ENCODE measurements around the gene SFRP5.

Gene SFRP5

GRCh38 chr10:97765201-97765600 lies 6.6 kb downstream of the SFRP5 start:
- no peaks in the 10 kb centered on the region for H3K4me1 ChIP-seq (ENCODE audit: insufficient read depth, low read length, severe bottlenecking)
- no peak overlapping the region for H3K9ac ChIP-seq (ENCODE audit: low read length)
- no peaks in the 10 kb centered on the region for H4K20me1 ChIP-seq (ENCODE audit: insufficient read depth, low read length)
- H3K4me2 ChIP-seq (ENCODE audit: low read length) = no peak overlapping the region
- H3K36me3 ChIP-seq (ENCODE audit: insufficient read depth, low read length) = peaks cover under 1% of the 10 kb centered on the region; the same call in 1 of the 2 replicates
- no peaks in the 10 kb centered on the region for H3K27me3 ChIP-seq (ENCODE audit: insufficient read depth, low read length)
- TF ChIP-seq CTCF (IDR thresholded peaks at IDR 0.05; ENCODE audit: low read length) (no peak), EZH2 (IDR thresholded peaks at IDR 0.05; ENCODE audit: borderline replicate concordance, low read length) (no peak)
- H3F3A ChIP-seq (ENCODE audit: insufficient read depth, low read length) = no peaks in the 10 kb centered on the region
- no peak overlapping the region for H2AFZ ChIP-seq (ENCODE audit: low read length)
- no peaks in the 10 kb centered on the region for H3K9me3 ChIP-seq (ENCODE audit: low read length)
- H3K79me2 ChIP-seq (ENCODE audit: insufficient read depth, low read length) = no peaks in the 10 kb centered on the region
- H3K9me2 ChIP-seq (ENCODE audit: low read depth, low read length) = no peaks in the 10 kb centered on the region
- no peak overlapping the region for H3K4me3 ChIP-seq (ENCODE audit: low read depth, low read length, poor library complexity, severe bottlenecking)
- H3K27ac ChIP-seq (ENCODE audit: low read depth, low read length, poor library complexity, severe bottlenecking) = no peak overlapping the region

GRCh38 chr10:97764519-97764931 lies 7.3 kb downstream of the SFRP5 start:
- Histone ChIP-seq H3K27me3 (ENCODE audit: insufficient read depth, low read length) (no peaks in the 10 kb centered on the region), H3K9me3 (ENCODE audit: low read length) (no peaks in the 10 kb centered on the region), H3K4me1 (ENCODE audit: insufficient read depth, low read length, severe bottlenecking) (no peaks in the 10 kb centered on the region), H2AFZ (ENCODE audit: low read length) (no peak overlapping the region), H3K9me2 (ENCODE audit: low read depth, low read length) (no peaks in the 10 kb centered on the region), H3K79me2 (ENCODE audit: insufficient read depth, low read length) (no peaks in the 10 kb centered on the region), H3K27ac (ENCODE audit: low read depth, low read length, poor library complexity, severe bottlenecking) (no peak overlapping the region), H3K4me2 (ENCODE audit: low read length) (no peak overlapping the region), H3K4me3 (ENCODE audit: low read depth, low read length, poor library complexity, severe bottlenecking) (no peak overlapping the region), H3K9ac (ENCODE audit: low read length) (no peak overlapping the region), H4K20me1 (ENCODE audit: insufficient read depth, low read length) (no peaks in the 10 kb centered on the region), H3F3A (ENCODE audit: insufficient read depth, low read length) (no peaks in the 10 kb centered on the region), H3K36me3 (ENCODE audit: insufficient read depth, low read length) (peaks cover 7% of the 10 kb centered on the region)
- TF ChIP-seq EZH2 (IDR thresholded peaks at IDR 0.05; ENCODE audit: borderline replicate concordance, low read length) (no peak), CTCF (IDR thresholded peaks at IDR 0.05; ENCODE audit: low read length) (no peak)

- no peak overlapping the region for H3K4me3 ChIP-seq (ENCODE audit: low read depth, low read length, poor library complexity, severe bottlenecking)
- no peaks in the 10 kb centered on the region for H3K27me3 ChIP-seq (ENCODE audit: insufficient read depth, low read length)
- no peaks in the 10 kb centered on the region for H3K4me1 ChIP-seq (ENCODE audit: insufficient read depth, low read length, severe bottlenecking)
- no peak overlapping the region for H3K9ac ChIP-seq (ENCODE audit: low read length)
- no peaks in the 10 kb centered on the region for H4K20me1 ChIP-seq (ENCODE audit: insufficient read depth, low read length)
- H3K27ac ChIP-seq (ENCODE audit: low read depth, low read length, poor library complexity, severe bottlenecking) = no peak overlapping the region
- peaks cover 10% of the 10 kb centered on the region for H3K36me3 ChIP-seq (ENCODE audit: insufficient read depth, low read length)
- no peaks in the 10 kb centered on the region for H3K9me3 ChIP-seq (ENCODE audit: low read length)
- no peak for TF ChIP-seq CTCF (IDR thresholded peaks at IDR 0.05; ENCODE audit: low read length)
- TF ChIP-seq EZH2 (IDR thresholded peaks at IDR 0.05; ENCODE audit: borderline replicate concordance, low read length) = no peak
- no peak overlapping the region for H3K4me2 ChIP-seq (ENCODE audit: low read length)
- H2AFZ ChIP-seq (ENCODE audit: low read length) = no peak overlapping the region
- H3F3A ChIP-seq (ENCODE audit: insufficient read depth, low read length) = no peaks in the 10 kb centered on the region
- no peaks in the 10 kb centered on the region for H3K79me2 ChIP-seq (ENCODE audit: insufficient read depth, low read length)
- H3K9me2 ChIP-seq (ENCODE audit: low read depth, low read length) = no peaks in the 10 kb centered on the region
Measured at GRCh38 chr10:97763947-97764346, 7.9 kb downstream of the SFRP5 start.
